Upper lobe of right lung (tissue), 1 donor: ENCODE measurements around the gene SEC14L2. TPM values are rescaled to one million over a fixed set of nuclear protein-coding genes. Genes with fewer than 3 reads are reported as not detected.

Experiments
- ATAC-seq: fragments of 200-7000 bp; cut with Tn5 transposase; one replicate; pipeline ENCODE4 v1.9.1; 2020; ENCODE audit warnings: mild to moderate bottlenecking, moderate library complexity
- DNase-seq: peaks from one replicate; pipeline ENCODE4 v3.0.0-alpha.2; 2020
- H3K27ac ChIP-seq: fragments of 200-600 bp; one replicate; pipeline ENCODE4 v1.8.0; 2022
- H3K27me3 ChIP-seq: fragments of 200-600 bp; one replicate; pipeline ENCODE4 v1.8.0; 2022; ENCODE audit warnings: mild to moderate bottlenecking
- H3K36me3 ChIP-seq: fragments of 200-600 bp; one replicate; pipeline ENCODE4 v1.8.0; 2022
- H3K4me1 ChIP-seq: fragments of 200-600 bp; one replicate; pipeline ENCODE4 v1.8.0; 2022
- H3K4me3 ChIP-seq: fragments of 200-600 bp; one replicate; pipeline ENCODE4 v1.8.0; 2022; ENCODE audit warnings: mild to moderate bottlenecking
- H3K9me3 ChIP-seq: fragments of 200-600 bp; one replicate; pipeline ENCODE4 v1.8.0; 2022
- CTCF ChIP-seq: fragments of 200-600 bp; IDR thresholded peaks from one replicate; pipeline ENCODE4 v1.8.0; 2022; ENCODE audit warnings: antibody characterized with exemption
- intact Hi-C: fragments of 100-400 bp; cut with DNase I; formaldehyde crosslinking; loops from one replicate; pipeline ENCODE4 v1.11.0; 2022
- total RNA-seq: library from RNA; stranded (reverse); fragmentation: NEBNext Ultra II Directional; extraction: Animal tissue kit (Norgen Biotek cat#: 25700); gene quantifications from one replicate; pipeline ENCODE4 v1.2.1, GENCODE V29; 2021
- donor health status: DM: no; HTN: yes; CAD: no; lungs with severe emphysema.

The SEC14L2 gene
- total RNA-seq, 1 donor from 2014 or later: 7.1 TPM

GRCh38 chr22:30361916-30362650 lies 34.7 kb upstream of the SEC14L2 start:
- no peaks in the 10 kb centered on the region for H3K36me3 ChIP-seq

GRCh38 chr22:30362651-30363281 lies 34.1 kb upstream of the SEC14L2 start:
- Histone ChIP-seq H3K27me3 (no peaks in the 10 kb centered on the region), H3K4me1 (no peaks in the 10 kb centered on the region), H3K9me3 (no peaks in the 10 kb centered on the region), H3K27ac (no peak overlapping the region), H3K36me3 (no peaks in the 10 kb centered on the region), H3K4me3 (no peak overlapping the region)
- TF ChIP-seq CTCF: no peak
- intact Hi-C loops: no loop called here
- DNase-seq: no peak
- no peak for ATAC-seq

More at GRCh38 chr22:30361916-30362650, 34.7 kb upstream of the SEC14L2 start:
- TF ChIP-seq CTCF: no peak
- no peaks in the 10 kb centered on the region for H3K9me3 ChIP-seq
- DNase-seq (no peak), ATAC-seq (no peak)
- H3K4me3 ChIP-seq: no peak overlapping the region
- H3K27me3 ChIP-seq: no peaks in the 10 kb centered on the region
- no peak overlapping the region for H3K27ac ChIP-seq
- peaks cover 6% of the 10 kb centered on the region for H3K4me1 ChIP-seq
- intact Hi-C loops: no loop called here

GRCh38 chr22:30365891-30366290 lies 30.9 kb upstream of the SEC14L2 start:
- no peak for ATAC-seq
- intact Hi-C loops: no loop called here

GRCh38 chr22:30368420-30368819 lies 28.4 kb upstream of the SEC14L2 start:
- TF ChIP-seq CTCF: no peak
- H3K4me1 ChIP-seq: no peaks in the 10 kb centered on the region
- no peaks in the 10 kb centered on the region for H3K36me3 ChIP-seq
- DNase-seq (no peak), ATAC-seq (no peak)
- intact Hi-C loops: no loop called here
- H3K27ac ChIP-seq: no peak overlapping the region
- H3K27me3 ChIP-seq: no peaks in the 10 kb centered on the region
- H3K9me3 ChIP-seq: no peaks in the 10 kb centered on the region
- no peak overlapping the region for H3K4me3 ChIP-seq

More at GRCh38 chr22:30365891-30366290, 30.9 kb upstream of the SEC14L2 start:
- Histone ChIP-seq H3K4me3 (no peak overlapping the region), H3K36me3 (no peaks in the 10 kb centered on the region), H3K9me3 (no peaks in the 10 kb centered on the region), H3K4me1 (no peaks in the 10 kb centered on the region), H3K27me3 (no peaks in the 10 kb centered on the region), H3K27ac (no peak overlapping the region)
- DNase-seq: no peak
- TF ChIP-seq CTCF: no peak

GRCh38 chr22:30370641-30371230 lies 26.1 kb upstream of the SEC14L2 start:
- Histone ChIP-seq H3K27me3 (no peaks in the 10 kb centered on the region), H3K36me3 (no peaks in the 10 kb centered on the region), H3K27ac (no peak overlapping the region), H3K4me3 (no peak overlapping the region), H3K4me1 (no peaks in the 10 kb centered on the region), H3K9me3 (no peaks in the 10 kb centered on the region)
- no peak for ATAC-seq
- DNase-seq: no peak
- intact Hi-C loops: no loop called here
- no peak for TF ChIP-seq CTCF
